SK-N-SH (cell line): Measurements from ENCODE around the gene SRCIN1. TPM values are rescaled to one million over a fixed set of nuclear protein-coding genes. Genes with fewer than 3 reads are reported as not detected.

ENCODE experiments used
- CTCF ChIA-PET: fragments of 300-600, 350-600 bp; formaldehyde crosslinking; extraction: SDS; loops from one replicate; lab custom pipeline; 2021; lab: Yijun Ruan, JAX
- POLR2A ChIA-PET: fragments of 350-600 bp; sonication (Branson Sonifier 250); formaldehyde crosslinking; extraction: SDS; loops from one replicate; lab custom pipeline; 2020; ENCODE audit warnings: antibody characterized with exemption, inconsistent platforms; lab: Yijun Ruan, JAX
- DNase-seq: peaks from one replicate; pipeline ENCODE4 v3.0.0; 2012
- H2AFZ ChIP-seq: fragments of 200-600 bp; sonication (generic); 2 replicates; pipeline ENCODE4 v1.8.1; 2016; ENCODE audit warnings: antibody characterized with exemption, mild to moderate bottlenecking, low read depth
- H3F3A ChIP-seq: fragments of 200-600 bp; sonication (generic); replicated peaks from 2 replicates; pipeline ENCODE3; 2016; ENCODE audit warnings: antibody characterized with exemption, mild to moderate bottlenecking; ENCODE audit not compliant: insufficient read depth
- H3K27ac ChIP-seq, 2 experiments: fragments of 200-500 bp in 1 of 2; fragments of 200-600 bp in 1 of 2; sonication (Bioruptor generic) in 1 of 2; sonication (generic), shearing (Covaris generic) in 1 of 2; 2 replicates each; pipeline versions ENCODE4 v1.5.1 to v1.6.1; 2014 to 2016; ENCODE audit warnings: low read depth in 2 of 2, inconsistent platforms in 1 of 2, low read length in 1 of 2, mild to moderate bottlenecking in 1 of 2, mixed read lengths in 1 of 2
- H3K27me3 ChIP-seq: fragments of 200-600 bp; sonication (generic), shearing (Covaris generic); 2 replicates; pipeline ENCODE4 v1.6.1; 2016; ENCODE audit warnings: mixed run types; ENCODE audit not compliant: insufficient read depth
- H3K36me3 ChIP-seq, 2 experiments: fragments of 200-500 bp in 1 of 2; fragments of 200-600 bp in 1 of 2; sonication (Bioruptor generic) in 1 of 2; sonication (generic) in 1 of 2; replicated peaks in 1 of 2; 2 replicates each; pipeline versions ENCODE3 to v1.5.1; 2014 to 2016; ENCODE audit warnings: low read length in 1 of 2, mild to moderate bottlenecking in 1 of 2; ENCODE audit not compliant: insufficient read depth in 2 of 2, control insufficient read depth in 1 of 2
- H3K4me1 ChIP-seq, 2 experiments: fragments of 200-500 bp in 1 of 2; fragments of 200-600 bp in 1 of 2; sonication (Bioruptor generic) in 1 of 2; sonication (generic), shearing (Covaris generic) in 1 of 2; 2 replicates each; pipeline versions ENCODE4 v1.5.1 to v1.6.1; 2014 to 2016; ENCODE audit warnings: low read depth in 1 of 2, low read length in 1 of 2, mixed run types in 1 of 2; ENCODE audit not compliant: insufficient read depth in 2 of 2, control insufficient read depth in 1 of 2
- H3K4me2 ChIP-seq: fragments of 200-600 bp; sonication (generic), shearing (Covaris generic); 2 replicates; pipeline ENCODE4 v1.6.1; 2017; ENCODE audit warnings: mixed run types
- H3K4me3 ChIP-seq, 2 experiments: fragments of 200-500 bp in 1 of 2; fragments of 200-600 bp in 1 of 2; sonication (Bioruptor generic) in 1 of 2; sonication (generic), shearing (Covaris generic) in 1 of 2; 2 replicates each; pipeline versions ENCODE4 v1.5.1 to v1.8.1; 2014 to 2016; ENCODE audit warnings: low read depth in 2 of 2, inconsistent platforms in 1 of 2, low read length in 1 of 2, mild to moderate bottlenecking in 1 of 2, mixed read lengths in 1 of 2, moderate library complexity in 1 of 2
- H3K79me2 ChIP-seq: fragments of 200-600 bp; sonication (generic); 2 replicates; pipeline ENCODE4 v1.8.1; 2017; ENCODE audit warnings: mild to moderate bottlenecking; ENCODE audit not compliant: insufficient read depth
- H3K9ac ChIP-seq: fragments of 200-600 bp; sonication (generic); 2 replicates; pipeline ENCODE4 v1.6.1; 2017; ENCODE audit warnings: mixed run types
- H3K9me2 ChIP-seq: fragments of 200-600 bp; sonication (generic); 2 replicates; pipeline ENCODE4 v1.6.1; 2017; ENCODE audit warnings: mixed run types
- H3K9me3 ChIP-seq: fragments of 200-600 bp; sonication (generic); 2 replicates; pipeline ENCODE4 v1.6.1; 2017; ENCODE audit warnings: mixed run types, mild to moderate bottlenecking, moderate library complexity
- H4K20me1 ChIP-seq: fragments of 200-600 bp; sonication (generic); 2 replicates; pipeline ENCODE4 v1.6.1; 2017; ENCODE audit warnings: mild to moderate bottlenecking, mixed run types; ENCODE audit not compliant: insufficient read depth
- CTCF ChIP-seq: fragments of 200-600 bp; sonication (generic); IDR thresholded peaks from 2 replicates; pipeline ENCODE4 v1.6.1; 2017; ENCODE audit warnings: antibody characterized with exemption, mild to moderate bottlenecking, moderate library complexity
- ELF1 ChIP-seq: IDR thresholded peaks from 2 replicates; pipeline ENCODE4 v1.4.0; 2012
- FOSL2 ChIP-seq: IDR thresholded peaks from 2 replicates; pipeline ENCODE4 v1.4.0; 2012; ENCODE audit warnings: low read depth, mild to moderate bottlenecking, moderate library complexity, borderline replicate concordance
- FOXM1 ChIP-seq: IDR thresholded peaks from 2 replicates; pipeline ENCODE4 v1.4.0; 2012; ENCODE audit warnings: low read depth, mild to moderate bottlenecking
- GATA2 ChIP-seq: sonication (generic); formaldehyde crosslinking; IDR thresholded peaks from 2 replicates; pipeline ENCODE4 v1.5.0; 2020; ENCODE audit warnings: mild to moderate bottlenecking, missing genetic modification reagents
- JUND ChIP-seq: IDR thresholded peaks from 2 replicates; pipeline ENCODE4 v1.4.0; 2012
- MEF2A ChIP-seq: IDR thresholded peaks from 2 replicates; pipeline ENCODE4 v1.4.0; 2012; ENCODE audit warnings: low read depth, borderline replicate concordance
- NFIC ChIP-seq: IDR thresholded peaks from 2 replicates; pipeline ENCODE4 v1.4.0; 2012; ENCODE audit warnings: borderline replicate concordance
- RAD21 ChIP-seq: IDR thresholded peaks from 2 replicates; pipeline ENCODE4 v1.6.1; 2012; ENCODE audit warnings: mild to moderate bottlenecking, low read length
- RCOR1 ChIP-seq: fragments of 150-350 bp; IDR thresholded peaks from 2 replicates; pipeline ENCODE4 v1.6.1; 2017; ENCODE audit warnings: antibody characterized with exemption, low read length
- RXRA ChIP-seq: IDR thresholded peaks from 2 replicates; pipeline ENCODE4 v1.4.0; 2012; ENCODE audit warnings: low read depth, mild to moderate bottlenecking, borderline replicate concordance
- SIN3A ChIP-seq: IDR thresholded peaks from 2 replicates; pipeline ENCODE4 v1.6.1; 2012; ENCODE audit warnings: low read depth, mild to moderate bottlenecking, low read length, moderate library complexity, borderline replicate concordance
- TAF1 ChIP-seq: IDR thresholded peaks from 2 replicates; pipeline ENCODE4 v1.6.1; 2012; ENCODE audit warnings: low read depth, mild to moderate bottlenecking, low read length, moderate library complexity, borderline replicate concordance
- TEAD4 ChIP-seq: IDR thresholded peaks from 2 replicates; pipeline ENCODE4 v1.4.0; 2012; ENCODE audit warnings: mild to moderate bottlenecking, borderline replicate concordance; ENCODE audit not compliant: insufficient read depth
- USF1 ChIP-seq: IDR thresholded peaks from 2 replicates; pipeline ENCODE4 v1.4.0; 2012; ENCODE audit warnings: low read depth, borderline replicate concordance
- USF2 ChIP-seq: fragments of 150-350 bp; IDR thresholded peaks from 2 replicates; pipeline ENCODE4 v1.6.1; 2017; ENCODE audit warnings: antibody characterized with exemption, low read length, low read depth, borderline replicate concordance
- YY1 ChIP-seq: IDR thresholded peaks from 2 replicates; pipeline ENCODE4 v1.4.0; 2012; ENCODE audit warnings: low read depth, mild to moderate bottlenecking
- WGBS: methylation state at CpG from one replicate; pipeline ENCODE4 v1.1.6; 2017; ENCODE audit warnings: low lambda C conversion rate; 5-methylcytosine and 5-hydroxymethylcytosine counted together
- polyA plus RNA-seq, 3 experiments: library from polyadenylated mRNA; depleted of rRNA; stranded (reverse); fragments of >200 nt; gene quantifications; 2 replicates each; pipeline ENCODE4 v1.2.3, GENCODE V29; 2012

The SRCIN1 gene
- polyA plus RNA-seq, 1 of the 3 experiments (the other 2 are of a cell fraction), result 1.0 TPM

DNA sequence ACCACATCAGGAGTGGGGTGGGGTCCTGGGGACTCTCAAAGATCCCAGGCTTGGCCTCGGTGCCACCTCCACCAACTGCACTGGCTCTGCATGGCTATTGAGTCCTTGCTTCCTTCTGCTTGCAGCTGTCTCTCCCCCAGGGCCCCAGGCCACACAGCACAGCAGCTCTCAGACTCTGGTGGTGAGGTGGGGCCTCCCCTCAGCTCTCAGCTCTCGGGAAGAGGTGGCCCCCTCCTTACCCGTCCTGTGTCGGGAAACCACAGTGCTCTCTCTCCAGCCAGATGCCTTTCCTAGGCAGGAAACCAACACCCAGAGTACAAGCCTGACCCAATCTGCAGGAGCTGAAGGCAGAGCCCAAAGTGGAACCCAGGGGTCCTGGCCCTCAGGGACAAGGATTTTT, 18.5 kb downstream of the SRCIN1 start:
- no peaks in the 10 kb centered on the region for H3F3A ChIP-seq
- DNase-seq, result no peak
- H3K27ac ChIP-seq, result no peak overlapping the region
- POLR2A ChIA-PET, result interaction anchor here (1.8 kb wide), 1 partner anchor 29 kb away, joined by 6 read pairs; no protein-coding TSS in a partner anchor
- H3K36me3 ChIP-seq, result no peaks in the 10 kb centered on the region
- no peak overlapping the region for H3K4me3 ChIP-seq
- H3K9me2 ChIP-seq, result no peaks in the 10 kb centered on the region
- CTCF ChIA-PET, result interaction anchor here (0.9 to 16.4 kb wide), 11 partner anchors 10 to 163 kb away, joined by 3 to 232 read pairs (median 6); partner anchors contain the start of gene SRCIN1
- H3K9me3 ChIP-seq, result no peaks in the 10 kb centered on the region
- no peak overlapping the region for H3K9ac ChIP-seq
- no peak for TF ChIP-seq TAF1
- no peak for TF ChIP-seq USF2
- no peak for TF ChIP-seq YY1
- no peak for TF ChIP-seq TEAD4
- no peak for TF ChIP-seq JUND
- no peak for TF ChIP-seq ELF1
- TF ChIP-seq NFIC, result no peak
- no peak for TF ChIP-seq MEF2A
- TF ChIP-seq FOSL2, result no peak
- no peak for TF ChIP-seq RCOR1
- TF ChIP-seq GATA2 (CRISPR knock-in tag), result no peak
- no peak for TF ChIP-seq CTCF
- TF ChIP-seq USF1, result no peak
- no peak for TF ChIP-seq RXRA
- TF ChIP-seq FOXM1, result no peak
- TF ChIP-seq SIN3A, result no peak
- TF ChIP-seq RAD21, result no peak
- peaks cover 6 to 48% of the 10 kb centered on the region in 2 experiments; a peak in 3 of 4 replicates for H3K4me1 ChIP-seq
- H3K4me2 ChIP-seq, result no peak overlapping the region
- H2AFZ ChIP-seq, result no peak overlapping the region
- 70% methylated on average over 2 of the region's 4 CpGs for WGBS
- no peaks in the 10 kb centered on the region; the same call in none of the 2 replicates for H3K27me3 ChIP-seq
- no peaks in the 10 kb centered on the region for H3K79me2 ChIP-seq
- H4K20me1 ChIP-seq, result no peaks in the 10 kb centered on the region
